ENCODE data around the gene ZBTB7B.

DNA sequence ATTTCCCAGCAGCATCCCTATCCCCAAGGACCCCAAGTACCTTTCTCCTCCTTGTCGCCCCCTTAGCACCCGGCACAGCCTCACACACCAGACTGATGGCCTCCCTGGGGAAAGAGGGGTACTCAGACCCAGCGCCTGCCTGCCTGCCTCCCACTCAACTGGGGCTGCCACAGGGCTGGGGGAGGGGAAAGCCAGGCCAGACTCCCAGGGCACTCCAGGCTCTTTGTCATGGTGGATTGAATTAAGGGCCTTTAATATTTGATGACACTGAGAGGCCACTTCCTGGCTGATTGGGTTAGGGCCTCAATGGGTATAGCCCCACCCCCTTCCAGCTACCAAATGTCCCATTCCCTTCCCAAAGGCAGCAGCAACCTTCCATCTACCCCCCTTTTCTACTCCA lies 33.9 kb upstream of the ZBTB7B start:
- TF ChIP-seq, protein P1, sequence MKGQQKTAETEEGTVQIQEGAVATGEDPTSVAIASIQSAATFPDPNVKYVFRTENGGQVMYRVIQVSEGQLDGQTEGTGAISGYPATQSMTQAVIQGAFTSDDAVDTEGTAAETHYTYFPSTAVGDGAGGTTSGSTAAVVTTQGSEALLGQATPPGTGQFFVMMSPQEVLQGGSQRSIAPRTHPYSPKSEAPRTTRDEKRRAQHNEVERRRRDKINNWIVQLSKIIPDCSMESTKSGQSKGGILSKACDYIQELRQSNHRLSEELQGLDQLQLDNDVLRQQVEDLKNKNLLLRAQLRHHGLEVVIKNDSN (IDR thresholded peaks at IDR 0.05) = no peak
- TF ChIP-seq NFIC (IDR thresholded peaks at IDR 0.05) (no peak), TEAD4 (IDR thresholded peaks at IDR 0.05) (no peak), EP300 (IDR thresholded peaks at IDR 0.05; ENCODE audit: borderline replicate concordance) (no peak), EGR1 (IDR thresholded peaks at IDR 0.05) (no peak), FOXM1 (IDR thresholded peaks at IDR 0.05; ENCODE audit: borderline replicate concordance, low read depth) (no peak), RAD21 (IDR thresholded peaks at IDR 0.05; ENCODE audit: low read depth) (no peak), ZBTB7A (IDR thresholded peaks at IDR 0.05; ENCODE audit: low read depth) (no peak), CEBPB (IDR thresholded peaks at IDR 0.05) (no peak)
- TF ChIP-seq, protein P2, sequence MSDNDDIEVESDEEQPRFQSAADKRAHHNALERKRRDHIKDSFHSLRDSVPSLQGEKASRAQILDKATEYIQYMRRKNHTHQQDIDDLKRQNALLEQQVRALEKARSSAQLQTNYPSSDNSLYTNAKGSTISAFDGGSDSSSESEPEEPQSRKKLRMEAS (IDR thresholded peaks at IDR 0.05) = no peak
- TF ChIP-seq, protein P3, sequence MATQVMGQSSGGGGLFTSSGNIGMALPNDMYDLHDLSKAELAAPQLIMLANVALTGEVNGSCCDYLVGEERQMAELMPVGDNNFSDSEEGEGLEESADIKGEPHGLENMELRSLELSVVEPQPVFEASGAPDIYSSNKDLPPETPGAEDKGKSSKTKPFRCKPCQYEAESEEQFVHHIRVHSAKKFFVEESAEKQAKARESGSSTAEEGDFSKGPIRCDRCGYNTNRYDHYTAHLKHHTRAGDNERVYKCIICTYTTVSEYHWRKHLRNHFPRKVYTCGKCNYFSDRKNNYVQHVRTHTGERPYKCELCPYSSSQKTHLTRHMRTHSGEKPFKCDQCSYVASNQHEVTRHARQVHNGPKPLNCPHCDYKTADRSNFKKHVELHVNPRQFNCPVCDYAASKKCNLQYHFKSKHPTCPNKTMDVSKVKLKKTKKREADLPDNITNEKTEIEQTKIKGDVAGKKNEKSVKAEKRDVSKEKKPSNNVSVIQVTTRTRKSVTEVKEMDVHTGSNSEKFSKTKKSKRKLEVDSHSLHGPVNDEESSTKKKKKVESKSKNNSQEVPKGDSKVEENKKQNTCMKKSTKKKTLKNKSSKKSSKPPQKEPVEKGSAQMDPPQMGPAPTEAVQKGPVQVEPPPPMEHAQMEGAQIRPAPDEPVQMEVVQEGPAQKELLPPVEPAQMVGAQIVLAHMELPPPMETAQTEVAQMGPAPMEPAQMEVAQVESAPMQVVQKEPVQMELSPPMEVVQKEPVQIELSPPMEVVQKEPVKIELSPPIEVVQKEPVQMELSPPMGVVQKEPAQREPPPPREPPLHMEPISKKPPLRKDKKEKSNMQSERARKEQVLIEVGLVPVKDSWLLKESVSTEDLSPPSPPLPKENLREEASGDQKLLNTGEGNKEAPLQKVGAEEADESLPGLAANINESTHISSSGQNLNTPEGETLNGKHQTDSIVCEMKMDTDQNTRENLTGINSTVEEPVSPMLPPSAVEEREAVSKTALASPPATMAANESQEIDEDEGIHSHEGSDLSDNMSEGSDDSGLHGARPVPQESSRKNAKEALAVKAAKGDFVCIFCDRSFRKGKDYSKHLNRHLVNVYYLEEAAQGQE (IDR thresholded peaks at IDR 0.05; ENCODE audit: low read depth) = no peak

Measured in Ishikawa (cell line).